CD1c-positive myeloid dendritic cell (primary cell): ENCODE data around the gene TJP3.
"Not testable (repeated sequence)": the region's sequence is repeated elsewhere in the genome, so short reads cannot be mapped to it uniquely, and the experiment has no call there.

ENCODE experiments used
- DNase-seq: peaks from one replicate; pipeline ENCODE4 v3.0.0-alpha.2; 2016; ENCODE audit errors: extremely low spot score

Gene TJP3

GRCh38 chr19:3708207-3708931 lies at the start of gene TJP3:
Gene TJP3, plus strand, starts transcription at chr19:3708384. Its CDS starts 20,049 bp downstream, at chr19:3728433.
- DNase-seq = no peak

- DNase-seq = no peak
Measured at GRCh38 chr19:3658870-3659745, 49.1 kb upstream of the TJP3 start.

GRCh38 chr19:3659746-3660112 lies 48.5 kb upstream of the TJP3 start:
- no peak for DNase-seq

GRCh38 chr19:3660493-3661219 lies 47.5 kb upstream of the TJP3 start:
- no peak for DNase-seq

- no peak for DNase-seq
Measured at GRCh38 chr19:3661284-3662238, 46.6 kb upstream of the TJP3 start.

- DNase-seq = no peak
Measured at GRCh38 chr19:3663838-3664237, 44.3 kb upstream of the TJP3 start.

GRCh38 chr19:3664879-3665642 lies 43.1 kb upstream of the TJP3 start:
- DNase-seq = no peak

GRCh38 chr19:3665681-3666544 lies 42.3 kb upstream of the TJP3 start:
- DNase-seq = peak; percentile 70

GRCh38 chr19:3666545-3666856 lies 41.7 kb upstream of the TJP3 start:
- DNase-seq = not testable (repeated sequence)

GRCh38 chr19:3667037-3667638 lies 41.0 kb upstream of the TJP3 start:
- no peak for DNase-seq

GRCh38 chr19:3667766-3668165 lies 40.4 kb upstream of the TJP3 start:
- DNase-seq = no peak

- DNase-seq = peak; percentile 10
Measured at GRCh38 chr19:3668331-3669081, 39.7 kb upstream of the TJP3 start.

GRCh38 chr19:3669082-3669946 lies 38.9 kb upstream of the TJP3 start:
- no peak for DNase-seq

GRCh38 chr19:3669947-3670795 lies 38.0 kb upstream of the TJP3 start:
- peak; percentile 79 for DNase-seq

- peak; percentile 77 for DNase-seq
Measured at GRCh38 chr19:3670796-3671679, 37.1 kb upstream of the TJP3 start.
